OCI-LY3 (cell line): ENCODE measurements around the gene EFEMP1.
"Not testable (repeated sequence)": the region's sequence is repeated elsewhere in the genome, so short reads cannot be mapped to it uniquely, and the experiment has no call there.

ENCODE experiments used
- EZH2phosphoT487 ChIP-seq: fragments of 200-600 bp; shearing (Covaris generic); IDR thresholded peaks from 2 replicates; pipeline ENCODE4 v1.6.1; 2018; ENCODE audit warnings: antibody characterized with exemption, mixed run types, low read depth
- TF ChIP-seq, protein P1 (sequence below): fragments of 200-600, 300-600 bp; sonication (generic); IDR thresholded peaks from 2 replicates; pipeline ENCODE4 v1.5.1; 2014; ENCODE audit warnings: antibody characterized with exemption, low read length, low read depth

DNA sequence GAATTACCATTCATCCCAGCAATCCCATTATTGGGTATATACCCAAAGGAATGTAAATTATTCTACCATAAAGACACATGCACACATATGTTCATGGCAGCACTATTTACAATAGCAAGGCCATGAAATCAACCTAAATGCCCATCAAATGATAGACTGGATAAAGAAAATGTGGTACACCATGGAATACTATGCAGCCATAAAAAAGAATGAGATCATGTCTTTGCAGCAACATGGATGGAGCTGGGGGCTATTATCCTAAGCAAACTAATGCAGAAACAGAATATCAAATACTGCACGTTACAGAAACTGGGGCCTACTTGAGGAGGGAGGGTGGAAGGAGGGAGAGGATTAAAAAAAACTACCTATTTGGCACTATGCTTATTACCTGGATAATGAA, 85.5 kb downstream of the EFEMP1 start:
- TF ChIP-seq, protein P1, sequence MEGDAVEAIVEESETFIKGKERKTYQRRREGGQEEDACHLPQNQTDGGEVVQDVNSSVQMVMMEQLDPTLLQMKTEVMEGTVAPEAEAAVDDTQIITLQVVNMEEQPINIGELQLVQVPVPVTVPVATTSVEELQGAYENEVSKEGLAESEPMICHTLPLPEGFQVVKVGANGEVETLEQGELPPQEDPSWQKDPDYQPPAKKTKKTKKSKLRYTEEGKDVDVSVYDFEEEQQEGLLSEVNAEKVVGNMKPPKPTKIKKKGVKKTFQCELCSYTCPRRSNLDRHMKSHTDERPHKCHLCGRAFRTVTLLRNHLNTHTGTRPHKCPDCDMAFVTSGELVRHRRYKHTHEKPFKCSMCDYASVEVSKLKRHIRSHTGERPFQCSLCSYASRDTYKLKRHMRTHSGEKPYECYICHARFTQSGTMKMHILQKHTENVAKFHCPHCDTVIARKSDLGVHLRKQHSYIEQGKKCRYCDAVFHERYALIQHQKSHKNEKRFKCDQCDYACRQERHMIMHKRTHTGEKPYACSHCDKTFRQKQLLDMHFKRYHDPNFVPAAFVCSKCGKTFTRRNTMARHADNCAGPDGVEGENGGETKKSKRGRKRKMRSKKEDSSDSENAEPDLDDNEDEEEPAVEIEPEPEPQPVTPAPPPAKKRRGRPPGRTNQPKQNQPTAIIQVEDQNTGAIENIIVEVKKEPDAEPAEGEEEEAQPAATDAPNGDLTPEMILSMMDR, result not testable (repeated sequence)
- TF ChIP-seq EZH2phosphoT487, result not testable (repeated sequence)
